GM21515 (cell line): ENCODE results near the gene SLC31A1.
"Not testable (repeated sequence)": the region's sequence is repeated elsewhere in the genome, so short reads cannot be mapped to it uniquely, and the experiment has no call there.

Source experiments
- ATAC-seq: cut with Tn5 transposase; IDR thresholded peaks from one replicate; pipeline ENCODE4 v1.9.1; 2021; ENCODE audit not compliant: unreplicated experiment

Gene SLC31A1

GRCh38 chr9:113219969-113220368 is 1.4 kb upstream of the SLC31A1 start:
- ATAC-seq: peak; percentile 43

GRCh38 chr9:113220467-113221002 is 809 bp upstream of the SLC31A1 start:
- no peak for ATAC-seq

- ATAC-seq: no peak
Measured at GRCh38 chr9:113221800-113222481, 597 bp downstream of the SLC31A1 start.

GRCh38 chr9:113222482-113222841 is 1.1 kb downstream of the SLC31A1 start:
- ATAC-seq: no peak

GRCh38 chr9:113223963-113224362 is 2.6 kb downstream of the SLC31A1 start:
- no peak for ATAC-seq

GRCh38 chr9:113227436-113227835 is 6.1 kb downstream of the SLC31A1 start:
- ATAC-seq: no peak

GRCh38 chr9:113228130-113228665 is 6.9 kb downstream of the SLC31A1 start:
- no peak for ATAC-seq

GRCh38 chr9:113231701-113232100 is 10.4 kb downstream of the SLC31A1 start:
- no peak for ATAC-seq

GRCh38 chr9:113235701-113236255 is 14.4 kb downstream of the SLC31A1 start:
- ATAC-seq: not testable (repeated sequence)

GRCh38 chr9:113237026-113237425 is 15.7 kb downstream of the SLC31A1 start:
- ATAC-seq: no peak

GRCh38 chr9:113238202-113238858 is 17.0 kb downstream of the SLC31A1 start:
- ATAC-seq: no peak

- ATAC-seq: no peak
Measured at GRCh38 chr9:113238859-113239232, 17.5 kb downstream of the SLC31A1 start.

- ATAC-seq: no peak
Measured at GRCh38 chr9:113241161-113241560, 19.8 kb downstream of the SLC31A1 start.

- no peak for ATAC-seq
Measured at GRCh38 chr9:113244556-113244955, 23.2 kb downstream of the SLC31A1 start.

GRCh38 chr9:113245894-113246293 is 24.6 kb downstream of the SLC31A1 start:
- ATAC-seq: no peak

- ATAC-seq: no peak
Measured at GRCh38 chr9:113246928-113247327, 25.6 kb downstream of the SLC31A1 start.

- no peak for ATAC-seq
Measured at GRCh38 chr9:113247640-113248039, 26.3 kb downstream of the SLC31A1 start.

GRCh38 chr9:113249661-113250060 is 28.3 kb downstream of the SLC31A1 start:
- ATAC-seq: not testable (repeated sequence)

GRCh38 chr9:113250807-113251206 is 29.5 kb downstream of the SLC31A1 start:
- ATAC-seq: no peak

- ATAC-seq: no peak
Measured at GRCh38 chr9:113254991-113255390, 33.6 kb downstream of the SLC31A1 start.

- no peak for ATAC-seq
Measured at GRCh38 chr9:113255438-113255837, 34.1 kb downstream of the SLC31A1 start.

- no peak for ATAC-seq
Measured at GRCh38 chr9:113257863-113258262, 36.5 kb downstream of the SLC31A1 start.
